Loucy (cell line): Measurements from ENCODE around the gene PKP2.

Experiments used
- EZH2phosphoT487 ChIP-seq: fragments of 200-600 bp; IDR thresholded peaks from 2 replicates; pipeline ENCODE4 v1.6.1; 2018; ENCODE audit warnings: antibody characterized with exemption, mild to moderate bottlenecking, moderate library complexity, borderline replicate concordance
- TF ChIP-seq, protein P1 (sequence below): fragments of 200-600 bp; sonication (generic); conservative IDR thresholded peaks from 2 replicates; pipeline ENCODE4 v1.5.1; 2014; ENCODE audit warnings: mild to moderate bottlenecking, antibody characterized with exemption, low read length

DNA sequence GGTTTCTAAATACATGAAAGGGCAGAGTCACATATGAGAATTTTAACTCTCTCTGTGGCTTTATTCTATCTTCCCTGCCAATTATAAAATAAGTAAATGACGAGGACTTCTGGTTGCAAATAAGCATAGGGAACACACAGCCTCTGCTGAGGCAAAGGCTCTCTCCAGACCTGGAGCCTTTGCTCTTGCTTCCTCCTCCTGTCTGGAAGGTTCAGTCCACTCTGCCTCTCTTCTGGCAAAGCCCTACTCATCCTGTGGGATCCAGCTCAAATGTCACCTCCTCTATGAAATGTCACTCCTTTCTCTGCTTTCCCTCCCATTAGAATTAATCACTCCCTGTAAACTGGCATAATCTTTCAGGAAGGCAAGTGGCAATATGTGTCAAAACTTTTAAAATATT is 41.9 kb downstream of the PKP2 start:
- TF ChIP-seq, protein P1, sequence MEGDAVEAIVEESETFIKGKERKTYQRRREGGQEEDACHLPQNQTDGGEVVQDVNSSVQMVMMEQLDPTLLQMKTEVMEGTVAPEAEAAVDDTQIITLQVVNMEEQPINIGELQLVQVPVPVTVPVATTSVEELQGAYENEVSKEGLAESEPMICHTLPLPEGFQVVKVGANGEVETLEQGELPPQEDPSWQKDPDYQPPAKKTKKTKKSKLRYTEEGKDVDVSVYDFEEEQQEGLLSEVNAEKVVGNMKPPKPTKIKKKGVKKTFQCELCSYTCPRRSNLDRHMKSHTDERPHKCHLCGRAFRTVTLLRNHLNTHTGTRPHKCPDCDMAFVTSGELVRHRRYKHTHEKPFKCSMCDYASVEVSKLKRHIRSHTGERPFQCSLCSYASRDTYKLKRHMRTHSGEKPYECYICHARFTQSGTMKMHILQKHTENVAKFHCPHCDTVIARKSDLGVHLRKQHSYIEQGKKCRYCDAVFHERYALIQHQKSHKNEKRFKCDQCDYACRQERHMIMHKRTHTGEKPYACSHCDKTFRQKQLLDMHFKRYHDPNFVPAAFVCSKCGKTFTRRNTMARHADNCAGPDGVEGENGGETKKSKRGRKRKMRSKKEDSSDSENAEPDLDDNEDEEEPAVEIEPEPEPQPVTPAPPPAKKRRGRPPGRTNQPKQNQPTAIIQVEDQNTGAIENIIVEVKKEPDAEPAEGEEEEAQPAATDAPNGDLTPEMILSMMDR, result no peak
- no peak for TF ChIP-seq EZH2phosphoT487
